Hindlimb muscle (tissue), 1 donor: ENCODE measurements around the gene SESTD1. TPM values are rescaled to one million over a fixed set of nuclear protein-coding genes. Genes with fewer than 3 reads are reported as not detected.

Experiments
- DNase-seq: peaks from one replicate; pipeline ENCODE4 v3.0.0-alpha.2; 2013
- polyA plus RNA-seq: library from polyadenylated mRNA; unstranded; fragments of 120-200 nt; gene quantifications from one replicate; pipeline ENCODE4 v1.2.1, GENCODE V29; 2013; ENCODE audit not compliant: insufficient read length

SESTD1 gene
- polyA plus RNA-seq, 1 donor: 36.0 TPM

DNA sequence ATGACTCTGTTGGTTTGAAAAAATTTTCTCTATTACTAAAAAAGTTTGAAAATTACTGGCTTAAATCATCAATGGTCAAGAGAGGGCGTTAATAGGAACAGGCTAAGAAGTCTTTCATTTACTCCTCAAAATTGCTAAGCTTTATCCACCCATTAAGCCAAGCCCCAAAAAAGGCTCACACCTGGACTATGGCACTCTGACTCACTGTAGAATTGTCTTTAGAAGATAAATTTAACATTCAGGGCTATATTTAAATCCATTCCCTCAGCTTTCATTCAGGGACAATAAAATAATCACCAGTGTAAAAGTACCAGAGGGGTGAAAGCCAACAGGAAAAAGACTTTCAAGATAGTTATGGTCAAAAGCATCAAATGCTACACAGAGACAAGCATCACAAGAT, 80.0 kb downstream of the SESTD1 start:
- no peak for DNase-seq

DNA sequence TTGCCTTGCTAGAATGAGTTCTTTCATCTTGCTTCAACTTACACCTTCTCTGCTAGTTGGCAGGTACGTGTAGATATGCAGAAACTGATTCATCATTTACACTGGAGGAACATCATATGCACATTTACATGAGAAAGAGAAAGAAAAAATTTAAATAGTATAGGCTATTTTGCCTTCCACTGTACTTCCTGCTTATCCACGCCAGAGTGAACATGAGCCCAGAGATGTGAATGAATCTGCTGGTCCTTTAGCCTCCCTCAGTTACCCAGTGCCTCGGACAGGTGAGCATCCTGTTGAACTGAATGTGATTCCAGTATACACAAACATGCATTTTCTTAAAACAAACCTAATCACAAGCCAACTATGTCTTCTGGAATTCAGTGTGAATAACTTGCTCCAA, 83.6 kb downstream of the SESTD1 start:
- DNase-seq: no peak

DNA sequence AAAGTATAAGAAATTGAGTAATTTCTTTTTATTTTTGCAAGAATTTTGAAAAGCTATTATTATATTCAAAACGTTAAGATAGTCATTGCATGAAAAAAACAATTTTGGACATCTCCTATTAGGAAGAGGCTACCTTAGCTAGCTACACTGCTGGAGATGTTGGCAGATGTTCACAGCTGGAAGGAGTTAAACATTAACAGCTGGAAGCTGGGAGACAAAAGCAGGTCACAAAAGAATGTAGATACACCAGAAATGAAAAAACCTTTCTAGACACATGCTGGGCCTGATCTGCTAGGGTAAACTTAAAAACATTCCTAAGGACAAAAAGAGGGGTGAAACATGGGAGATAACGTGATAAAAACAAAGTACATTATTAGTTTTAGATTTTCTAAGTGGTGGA, 84.4 kb downstream of the SESTD1 start:
- DNase-seq: no peak

DNA sequence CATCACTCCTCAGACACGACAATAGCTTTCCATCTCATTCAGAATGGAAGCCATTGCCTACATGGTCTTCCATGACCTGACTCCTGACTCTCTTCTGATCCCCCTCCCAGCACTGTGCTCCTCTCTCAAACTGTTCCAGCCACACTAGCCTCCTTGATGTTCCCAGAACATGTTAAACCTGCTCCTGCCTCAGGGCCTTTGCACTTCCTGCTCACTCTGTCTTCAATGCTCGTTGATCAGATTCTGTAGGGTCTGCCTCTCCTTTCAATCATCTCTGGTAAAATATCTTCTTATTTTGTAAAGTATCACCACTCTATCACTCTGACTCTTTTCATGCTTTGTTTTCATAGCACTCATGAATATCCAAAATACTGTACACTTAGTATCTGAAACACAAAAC, 84.9 kb downstream of the SESTD1 start:
- DNase-seq: no peak

DNA sequence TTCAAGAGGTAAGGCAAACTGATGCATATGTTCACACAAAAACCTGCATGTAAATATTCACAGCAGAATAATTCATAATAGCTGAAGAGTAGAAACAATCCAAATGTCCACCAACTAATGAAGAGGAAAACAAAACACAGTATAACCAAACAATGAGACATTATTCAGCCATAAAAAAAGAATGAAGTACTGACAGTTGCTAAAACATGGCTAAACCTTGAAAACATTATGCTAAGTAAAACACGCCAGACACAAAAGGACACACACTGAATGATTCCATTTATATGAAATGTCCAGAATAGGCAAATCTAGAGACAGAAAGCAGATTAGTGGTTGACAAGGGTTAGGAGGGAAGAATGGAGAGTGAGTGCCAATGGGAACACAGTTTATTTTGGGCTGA, 86.9 kb downstream of the SESTD1 start:
- no peak for DNase-seq

DNA sequence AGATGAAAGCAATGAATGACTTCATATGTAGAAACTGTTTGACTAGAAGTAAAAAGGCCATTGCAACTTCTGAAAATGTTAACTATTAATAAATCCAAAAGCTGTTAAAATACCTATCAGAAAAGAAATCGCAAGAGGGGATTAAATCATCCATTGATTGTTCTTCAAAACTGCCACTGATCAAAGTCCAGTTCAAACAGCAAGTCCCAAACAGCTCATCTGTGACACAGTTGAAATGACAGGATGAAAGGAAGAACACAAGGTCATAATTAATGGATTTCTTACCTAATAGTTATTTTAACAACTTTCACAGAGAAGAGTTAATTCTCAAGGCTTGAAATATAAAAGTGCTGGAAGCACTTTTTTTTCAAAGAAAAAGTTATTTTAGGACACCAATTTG, 90.4 kb downstream of the SESTD1 start:
- no peak for DNase-seq

DNA sequence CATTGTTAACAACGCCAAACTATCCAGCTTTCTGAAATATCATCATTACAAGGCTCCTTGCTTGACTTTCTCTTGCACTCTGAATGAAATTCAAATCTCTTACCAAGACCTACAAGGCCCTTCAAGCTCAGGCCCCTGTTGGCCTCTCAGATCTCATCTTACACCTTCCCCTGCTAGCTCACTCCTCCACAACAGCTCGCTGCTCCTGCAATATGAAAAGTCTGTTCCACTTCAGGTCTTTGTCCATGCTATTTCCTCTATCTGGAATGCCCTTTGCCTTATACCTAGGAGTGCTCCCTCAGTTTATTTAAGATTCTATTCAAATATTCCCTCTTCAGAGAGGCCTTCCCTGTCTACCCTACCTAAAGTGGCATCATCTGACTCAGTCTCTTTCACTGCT, 91.7 kb downstream of the SESTD1 start:
- DNase-seq: no peak

DNA sequence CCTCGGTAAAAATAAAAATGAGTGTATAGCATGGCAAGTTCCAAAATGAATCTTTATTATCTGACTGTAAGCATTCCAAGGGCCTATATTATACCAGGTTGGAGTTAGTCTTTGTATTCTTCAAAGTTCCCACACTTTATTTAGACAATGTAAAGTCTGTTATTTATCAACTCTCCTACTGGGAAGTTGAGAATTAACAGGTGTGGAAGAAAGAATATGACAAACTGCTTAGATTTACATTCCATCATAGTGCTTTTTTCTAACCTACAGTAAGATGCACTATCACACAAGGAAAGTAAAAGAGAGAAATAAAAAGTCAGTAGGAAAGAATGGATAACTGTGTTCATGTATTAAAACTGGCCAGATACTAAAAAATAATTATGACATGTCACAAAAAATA, 93.3 kb downstream of the SESTD1 start:
- no peak for DNase-seq

DNA sequence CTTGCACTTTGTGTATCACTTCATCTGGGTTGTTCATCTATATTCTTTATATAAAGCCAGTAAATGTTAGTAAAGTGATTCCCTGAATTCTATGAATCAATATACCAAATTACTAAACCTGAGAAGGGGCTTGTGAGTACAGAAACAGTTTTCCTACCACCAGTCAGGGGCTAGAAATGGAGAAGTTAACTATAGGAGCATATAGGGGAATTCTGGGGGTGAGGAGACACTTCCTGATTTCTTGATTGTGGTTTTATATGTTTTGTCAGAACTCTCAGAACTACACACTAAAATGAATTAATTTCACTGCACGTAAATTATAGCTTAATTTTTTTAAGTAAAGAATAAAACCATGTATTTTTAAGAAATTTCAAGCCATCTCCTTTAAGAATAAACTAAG, 93.7 kb downstream of the SESTD1 start:
- no peak for DNase-seq

DNA sequence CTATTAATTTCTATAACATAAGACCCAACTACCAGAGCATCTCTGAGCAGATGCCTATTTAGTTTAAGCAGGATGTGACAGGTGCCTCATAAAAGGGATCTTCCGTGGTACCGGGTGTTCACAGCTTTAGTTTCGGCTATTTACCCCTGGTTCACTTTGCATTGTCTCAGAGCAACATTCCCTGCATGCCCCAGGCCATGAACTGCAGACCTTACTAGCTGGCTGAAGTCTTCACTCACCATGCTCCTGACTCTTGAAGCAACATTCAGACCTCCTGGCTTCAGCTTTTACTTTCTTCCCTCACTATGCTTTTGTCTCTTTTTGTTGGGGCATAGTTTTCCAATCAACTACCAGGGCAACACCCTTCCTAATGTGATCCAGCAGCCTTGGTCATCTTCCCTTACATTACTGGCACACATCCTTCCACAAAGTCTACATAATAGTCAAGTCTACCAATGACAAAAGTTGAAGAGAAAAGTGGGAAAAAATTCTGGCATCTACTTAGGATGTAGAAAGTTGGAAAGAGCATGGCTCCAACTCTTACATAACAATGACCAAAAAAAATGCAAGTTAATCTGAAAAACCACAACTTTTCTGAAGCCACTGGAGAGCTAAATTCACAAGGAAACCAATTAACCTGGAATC, 99.2 kb downstream of the SESTD1 start:
- no peak for DNase-seq

DNA sequence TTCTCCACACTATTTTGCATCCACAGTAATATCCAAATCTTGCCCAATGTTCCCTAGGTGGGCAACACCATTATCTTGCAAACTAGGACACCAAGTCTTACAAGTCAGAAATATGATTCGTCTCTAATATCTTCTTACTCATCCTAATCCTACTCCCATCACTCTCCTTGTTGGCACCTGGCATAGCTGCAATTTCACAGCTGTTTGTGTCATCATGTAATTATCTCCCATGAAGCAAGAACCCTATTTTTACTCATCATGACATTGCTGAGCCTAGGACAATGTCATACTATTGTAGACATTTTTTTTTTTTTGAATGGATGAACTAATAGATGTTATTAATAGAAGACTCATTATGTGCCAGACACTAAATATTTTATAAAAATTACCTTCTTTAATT, 123.4 kb downstream of the SESTD1 start:
- no peak for DNase-seq

DNA sequence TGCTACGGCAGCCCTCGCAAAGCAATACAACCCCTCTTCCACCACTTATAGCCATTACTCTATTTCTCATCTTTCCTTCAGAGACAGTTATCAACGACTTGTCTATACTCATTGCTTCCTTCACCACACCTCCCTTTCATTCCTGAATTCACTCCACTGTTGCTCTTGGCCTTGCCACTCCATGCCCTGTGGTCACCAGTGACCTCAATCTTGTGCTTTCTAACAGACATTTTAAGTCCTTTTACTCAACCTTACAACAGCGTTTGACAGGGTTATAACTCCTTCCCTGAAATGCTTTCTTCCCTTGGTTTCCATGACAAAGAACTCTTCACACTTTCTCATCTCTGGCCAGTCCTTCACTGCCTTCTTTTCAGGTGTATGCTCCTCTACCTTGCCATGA, 124.1 kb downstream of the SESTD1 start:
- no peak for DNase-seq

DNA sequence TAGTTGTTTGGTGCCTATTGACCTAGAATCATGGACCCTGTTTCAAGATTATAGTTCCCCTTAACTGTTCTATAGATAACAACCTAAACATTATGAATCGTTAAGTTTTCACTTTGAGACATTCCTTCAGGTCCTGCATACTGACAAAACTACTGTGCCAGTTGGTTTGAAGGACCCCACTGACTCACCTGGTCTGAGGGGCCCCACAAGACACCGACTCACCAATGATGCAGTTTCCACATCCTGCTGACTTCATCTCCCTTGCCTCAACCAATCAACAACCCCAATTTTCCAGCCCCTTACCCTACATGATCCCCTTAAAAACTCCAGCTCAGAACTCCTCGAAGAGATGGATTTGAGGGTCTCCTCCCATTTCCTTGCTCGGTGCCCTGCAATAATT, 125.1 kb downstream of the SESTD1 start:
- no peak for DNase-seq

DNA sequence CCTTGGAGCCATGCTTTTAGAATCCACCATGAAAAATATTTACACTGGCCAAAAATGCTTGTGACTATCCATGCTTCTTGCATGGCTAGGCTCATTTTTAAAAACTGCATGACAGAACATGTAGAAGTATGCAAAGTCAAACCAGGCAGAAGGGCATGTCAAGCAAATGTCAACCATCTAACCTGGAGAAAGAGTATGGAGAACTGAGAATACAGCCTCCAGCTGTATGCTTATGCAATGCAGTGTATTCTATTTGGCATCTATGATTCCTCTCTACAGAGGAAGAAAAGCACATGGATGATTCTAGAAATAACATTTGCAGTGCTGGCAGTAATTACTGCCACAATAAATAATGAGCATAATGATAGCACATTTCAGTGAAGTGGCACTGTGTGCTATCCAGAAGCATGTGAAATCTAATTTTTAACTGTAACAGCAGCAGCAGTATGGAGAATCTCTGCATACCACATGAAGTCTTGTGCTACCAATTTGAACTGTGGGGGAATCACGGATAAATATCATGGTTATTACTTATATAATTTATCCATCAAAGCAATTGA, 127.4 kb downstream of the SESTD1 start:
- no peak for DNase-seq

DNA sequence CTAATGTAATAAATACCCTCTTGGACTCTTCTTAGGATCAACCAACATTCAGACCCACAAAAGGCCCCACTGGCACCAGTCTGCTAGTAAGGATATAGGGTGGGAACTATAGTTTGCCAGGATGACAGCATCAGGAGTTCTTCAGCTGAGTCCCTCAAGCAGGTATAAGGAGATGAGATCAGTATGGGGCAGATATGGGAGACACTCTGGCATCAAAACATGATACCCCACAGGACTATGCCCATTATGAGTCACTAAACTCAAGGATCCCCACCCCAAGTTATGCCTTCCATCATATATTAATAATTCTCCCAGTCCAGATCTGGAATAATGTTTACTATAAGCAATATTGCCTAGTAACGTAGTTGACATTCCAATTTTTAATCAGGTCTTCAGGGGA, 131.6 kb downstream of the SESTD1 start:
- DNase-seq: no peak

DNA sequence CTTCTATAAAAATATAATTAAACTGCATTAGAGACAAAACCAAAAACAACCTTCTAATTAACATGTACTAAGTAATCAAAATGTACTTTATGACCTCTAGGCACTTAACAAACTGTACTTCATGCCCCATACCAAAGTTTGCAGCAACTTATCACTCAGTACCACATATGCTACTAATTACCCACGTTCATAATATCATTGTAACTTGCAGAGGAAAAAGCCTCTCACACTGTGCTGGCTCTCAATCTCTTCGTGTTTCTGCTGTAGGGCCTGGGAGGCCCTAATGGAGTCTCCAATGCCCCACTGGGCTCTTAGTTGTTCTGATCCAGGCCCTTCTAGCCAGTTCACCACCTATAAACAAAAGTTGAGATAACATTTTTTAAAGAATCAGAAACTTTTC, 132.6 kb downstream of the SESTD1 start:
- no peak for DNase-seq

DNA sequence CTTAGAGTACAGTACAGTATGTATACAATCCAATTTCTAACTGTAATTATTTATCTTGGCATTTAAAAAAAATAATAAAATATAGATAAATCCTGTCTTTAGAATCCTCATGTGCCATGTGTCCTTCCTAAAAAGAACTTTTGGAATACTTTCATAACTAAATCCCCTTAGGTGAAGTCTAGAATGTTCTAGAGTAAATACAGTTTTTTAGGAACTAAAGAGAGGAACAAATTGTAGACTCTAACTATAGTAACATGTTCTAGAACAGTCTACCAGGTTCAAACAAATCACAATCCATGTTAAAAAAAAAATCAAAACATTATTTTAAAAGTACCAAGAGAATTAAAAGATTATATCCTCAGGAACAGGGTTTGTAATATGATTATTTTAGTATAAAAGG, 134.1 kb downstream of the SESTD1 start:
- DNase-seq: no peak

DNA sequence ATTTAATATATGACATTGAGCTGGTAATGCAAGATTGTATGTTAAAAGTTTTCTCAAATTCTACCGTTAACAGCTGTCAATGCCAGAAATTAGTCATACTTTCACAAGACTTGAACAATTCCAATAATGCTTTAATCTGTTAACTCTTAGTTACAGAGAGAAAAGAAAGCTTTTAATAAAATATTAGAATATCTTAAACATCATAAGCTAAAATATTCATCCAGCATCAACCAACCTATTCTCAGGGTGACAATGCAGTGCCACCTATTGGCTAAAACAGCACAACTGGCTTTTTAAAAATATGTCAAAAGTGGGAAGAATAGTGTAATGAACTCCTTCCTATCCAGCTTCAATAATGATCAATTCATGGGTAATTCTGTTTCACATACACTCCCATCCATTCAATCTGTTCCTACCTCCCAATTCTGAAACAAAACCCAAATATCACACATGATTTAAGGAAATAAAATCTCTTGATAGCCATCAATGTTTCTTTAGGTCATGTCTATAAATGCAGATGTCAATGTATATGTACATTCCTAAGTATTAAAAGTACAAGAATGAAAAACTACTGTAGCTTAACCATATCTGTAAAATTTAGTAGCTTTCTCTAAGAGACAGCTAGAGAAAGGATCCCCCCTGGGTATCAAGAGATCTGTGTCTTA, 134.9 kb downstream of the SESTD1 start:
- DNase-seq: peak; percentile 10

DNA sequence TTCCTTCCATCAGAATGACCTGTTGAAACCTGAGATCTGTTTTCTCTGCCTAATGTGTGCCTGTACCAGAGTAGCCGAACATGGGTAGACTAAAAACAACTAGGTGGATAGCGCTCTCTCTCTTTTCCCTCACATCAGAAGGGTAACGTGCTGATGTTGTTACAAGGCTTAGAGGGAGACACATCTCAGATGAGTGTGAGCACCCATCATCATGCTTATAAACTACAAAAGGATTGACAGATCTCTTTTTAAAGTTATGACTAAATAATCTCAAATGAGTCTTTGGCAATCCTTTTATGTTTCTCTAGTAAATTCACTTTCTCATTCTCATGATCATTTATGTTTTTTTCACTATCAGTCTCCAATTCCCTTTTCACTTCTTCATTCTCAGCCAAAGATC, 139.2 kb downstream of the SESTD1 start:
- no peak for DNase-seq

DNA sequence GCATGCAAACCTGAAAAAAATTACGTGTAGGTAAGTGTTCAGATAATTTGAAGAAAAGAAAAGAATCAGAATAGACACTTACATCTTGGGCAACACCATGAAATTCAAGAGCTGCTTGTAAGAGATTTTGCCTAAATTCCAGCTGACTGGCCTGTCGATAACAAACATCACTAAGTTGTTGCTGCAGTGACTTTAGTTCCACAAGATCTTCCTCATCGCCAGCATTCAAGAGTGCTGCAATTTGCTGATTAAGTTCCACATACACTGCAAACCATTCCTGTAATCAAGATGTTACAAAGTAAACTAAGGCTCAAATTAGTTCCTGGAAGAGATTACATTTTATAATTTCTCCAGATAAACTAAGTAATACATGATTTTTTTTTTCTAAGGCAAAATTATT, 140.3 kb downstream of the SESTD1 start:
- DNase-seq: no peak

DNA sequence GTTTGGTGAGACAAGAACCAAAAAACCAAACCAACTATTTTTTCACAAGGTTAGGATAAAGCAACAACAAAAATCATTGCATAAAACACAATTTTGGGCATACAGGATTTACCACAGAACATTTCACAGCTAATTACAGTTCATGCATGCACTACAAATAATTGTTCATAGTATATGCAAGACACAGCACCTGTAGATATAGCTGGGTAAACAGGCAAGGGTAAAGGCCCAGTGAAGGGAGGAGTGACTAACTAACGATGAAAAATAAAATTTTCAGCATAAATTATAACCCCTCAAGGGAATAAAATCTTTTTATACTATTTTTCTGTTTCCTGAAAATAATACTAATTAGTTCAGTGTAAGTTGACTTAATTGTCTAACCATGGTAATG, 141.4 kb downstream of the SESTD1 start:
- no peak for DNase-seq

DNA sequence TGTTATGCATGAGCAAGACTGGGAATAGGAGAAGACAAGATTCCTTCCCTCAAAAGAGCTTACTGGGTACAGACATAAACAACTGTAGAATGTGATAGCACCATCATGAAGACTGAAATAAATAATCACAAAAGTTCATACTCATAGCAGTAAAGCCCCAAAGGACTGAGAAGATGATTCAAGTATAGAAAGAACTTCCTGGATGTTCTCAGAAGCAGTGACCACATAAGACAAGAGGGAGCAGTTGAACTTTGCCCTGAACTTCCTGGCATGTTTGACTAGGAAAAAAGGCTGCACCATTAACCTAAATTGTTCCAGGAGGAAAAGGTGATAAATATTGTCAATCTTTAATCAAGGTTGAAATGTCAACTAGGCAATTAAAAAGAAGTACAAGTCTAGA, 156.9 kb downstream of the SESTD1 start:
- no peak for DNase-seq

DNA sequence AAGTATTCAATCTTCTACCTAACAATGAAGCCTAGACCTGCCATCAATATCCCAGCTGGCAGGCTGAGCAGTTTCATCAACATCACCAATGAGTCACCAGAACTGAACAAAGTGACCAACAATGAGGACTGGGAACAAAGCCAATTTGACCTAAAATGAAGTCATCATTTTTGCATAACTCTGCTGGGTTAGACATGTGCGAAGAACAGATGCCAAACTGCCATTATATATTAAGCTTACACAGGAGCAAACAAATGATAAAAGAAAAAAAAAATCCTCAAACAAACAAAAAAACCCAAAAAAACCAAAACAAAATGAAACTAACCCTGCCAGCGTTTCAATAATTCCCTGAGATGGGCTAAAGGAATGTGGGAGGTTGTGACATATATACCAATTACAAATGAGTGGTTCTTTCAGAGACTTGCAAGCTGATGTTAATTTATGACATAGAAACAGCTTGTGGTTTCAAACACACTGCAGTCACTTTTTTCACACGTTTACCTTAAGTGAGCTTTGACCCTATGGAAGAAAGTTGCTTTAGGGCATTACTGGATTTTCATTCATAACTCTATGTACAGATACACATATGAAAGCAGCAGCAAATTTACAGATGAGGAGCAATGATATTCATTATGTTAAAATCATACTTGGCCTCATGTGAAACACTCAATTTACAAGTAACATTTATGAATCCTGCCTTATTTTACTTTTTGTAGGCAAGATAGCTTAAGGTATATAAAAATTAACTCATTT, 157.8 kb downstream of the SESTD1 start:
- peak; percentile 19 for DNase-seq

DNA sequence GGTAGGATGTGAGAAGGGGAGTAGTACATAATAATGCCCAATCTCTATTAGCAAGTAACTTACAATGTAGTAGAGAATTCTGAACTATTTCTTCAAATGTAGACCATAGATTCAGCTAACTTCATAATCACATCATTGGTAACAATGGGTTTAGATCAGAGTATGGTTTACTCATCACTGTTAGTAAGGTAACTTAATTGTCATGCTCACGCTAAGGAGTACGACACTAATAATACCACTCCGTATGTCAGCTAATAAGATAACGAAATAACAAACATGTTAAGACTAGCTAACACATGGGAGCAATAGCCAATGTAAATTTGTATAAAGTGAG, 158.3 kb downstream of the SESTD1 start:
- DNase-seq: no peak
